ENCODE data around the gene LGMN. TPM values are rescaled to one million over a fixed set of nuclear protein-coding genes. Genes with fewer than 3 reads are reported as not detected.
"Not testable (repeated sequence)": the region's sequence is repeated elsewhere in the genome, so short reads cannot be mapped to it uniquely, and the experiment has no call there.

LGMN gene
- total RNA-seq, 2 experiments from 2014 or later: 2.1 to 3.7 TPM

GRCh38 chr14:92724516-92725340, 23.7 kb downstream of the LGMN start:
- Mint-ChIP-seq H3K36me3 (no peaks in the 10 kb centered on the region), H3K9me3 (peaks cover 3% of the 10 kb centered on the region), H3K27ac (no peak overlapping the region), H3K4me3 (no peak overlapping the region), H3K4me1 (peaks cover 12% of the 10 kb centered on the region), H3K27me3 (peaks cover 4% of the 10 kb centered on the region)
- DNase-seq: no peak

GRCh38 chr14:92719890-92720323, 28.5 kb downstream of the LGMN start:
- DNase-seq: no peak
- no peaks in the 10 kb centered on the region for H3K36me3 Mint-ChIP-seq
- H3K27ac Mint-ChIP-seq: no peak overlapping the region
- no peaks in the 10 kb centered on the region for H3K27me3 Mint-ChIP-seq
- no peaks in the 10 kb centered on the region for H3K4me1 Mint-ChIP-seq
- no peaks in the 10 kb centered on the region for H3K9me3 Mint-ChIP-seq
- no peak overlapping the region for H3K4me3 Mint-ChIP-seq

GRCh38 chr14:92719421-92719820, 29.0 kb downstream of the LGMN start:
- no peaks in the 10 kb centered on the region for H3K36me3 Mint-ChIP-seq

GRCh38 chr14:92718664-92719063, 29.8 kb downstream of the LGMN start:
- Mint-ChIP-seq H3K4me1 (no peaks in the 10 kb centered on the region), H3K4me3 (no peak overlapping the region), H3K27me3 (no peaks in the 10 kb centered on the region), H3K27ac (no peak overlapping the region), H3K9me3 (no peaks in the 10 kb centered on the region), H3K36me3 (no peaks in the 10 kb centered on the region)
- no peak for DNase-seq

More at GRCh38 chr14:92719421-92719820, 29.0 kb downstream of the LGMN start:
- H3K4me1 Mint-ChIP-seq: no peaks in the 10 kb centered on the region
- no peaks in the 10 kb centered on the region for H3K27me3 Mint-ChIP-seq
- no peaks in the 10 kb centered on the region for H3K9me3 Mint-ChIP-seq
- no peak overlapping the region for H3K27ac Mint-ChIP-seq
- H3K4me3 Mint-ChIP-seq: no peak overlapping the region
- no peak for DNase-seq

- no peak for DNase-seq
- Mint-ChIP-seq H3K27ac (no peak overlapping the region), H3K4me1 (no peaks in the 10 kb centered on the region), H3K9me3 (no peaks in the 10 kb centered on the region), H3K27me3 (no peaks in the 10 kb centered on the region), H3K4me3 (no peak overlapping the region), H3K36me3 (no peaks in the 10 kb centered on the region)
Measured at GRCh38 chr14:92717571-92718042, 30.8 kb downstream of the LGMN start.

GRCh38 chr14:92716131-92716530, 32.3 kb downstream of the LGMN start:
- no peaks in the 10 kb centered on the region for H3K36me3 Mint-ChIP-seq
- no peaks in the 10 kb centered on the region for H3K4me1 Mint-ChIP-seq
- no peak for DNase-seq
- no peaks in the 10 kb centered on the region for H3K9me3 Mint-ChIP-seq
- H3K27ac Mint-ChIP-seq: no peak overlapping the region
- no peak overlapping the region for H3K4me3 Mint-ChIP-seq
- H3K27me3 Mint-ChIP-seq: no peaks in the 10 kb centered on the region

- H3K27me3 Mint-ChIP-seq, H3K9me3 Mint-ChIP-seq: not testable (repeated sequence)
Measured at GRCh38 chr14:92714739-92715307, 33.6 kb downstream of the LGMN start.

GRCh38 chr14:92712654-92713051, 35.8 kb downstream of the LGMN start:
- Mint-ChIP-seq H3K36me3 (no peaks in the 10 kb centered on the region), H3K27me3 (no peaks in the 10 kb centered on the region), H3K9me3 (no peaks in the 10 kb centered on the region), H3K27ac (no peak overlapping the region), H3K4me1 (no peaks in the 10 kb centered on the region), H3K4me3 (no peak overlapping the region)
- no peak for DNase-seq

More at GRCh38 chr14:92714739-92715307, 33.6 kb downstream of the LGMN start:
- H3K4me3 Mint-ChIP-seq, H3K4me1 Mint-ChIP-seq, H3K27ac Mint-ChIP-seq, H3K36me3 Mint-ChIP-seq: not testable (repeated sequence)
- DNase-seq: peak; percentile 80

GRCh38 chr14:92711976-92712653, 36.3 kb downstream of the LGMN start:
- Mint-ChIP-seq H3K27me3 (no peaks in the 10 kb centered on the region), H3K9me3 (no peaks in the 10 kb centered on the region), H3K4me1 (no peaks in the 10 kb centered on the region), H3K36me3 (no peaks in the 10 kb centered on the region), H3K4me3 (no peak overlapping the region), H3K27ac (no peak overlapping the region)
- DNase-seq: no peak

GRCh38 chr14:92710001-92710341, 38.5 kb downstream of the LGMN start:
- Mint-ChIP-seq H3K36me3 (no peaks in the 10 kb centered on the region), H3K9me3 (no peaks in the 10 kb centered on the region), H3K4me3 (no peak overlapping the region), H3K4me1 (no peaks in the 10 kb centered on the region), H3K27me3 (no peaks in the 10 kb centered on the region), H3K27ac (no peak overlapping the region)
- no peak for DNase-seq

- no peaks in the 10 kb centered on the region for H3K27me3 Mint-ChIP-seq
- H3K36me3 Mint-ChIP-seq: peaks cover 2% of the 10 kb centered on the region
- no peak for DNase-seq
- no peak overlapping the region for H3K4me3 Mint-ChIP-seq
- no peaks in the 10 kb centered on the region for H3K4me1 Mint-ChIP-seq
- no peaks in the 10 kb centered on the region for H3K9me3 Mint-ChIP-seq
- H3K27ac Mint-ChIP-seq: no peak overlapping the region
Measured at GRCh38 chr14:92709340-92710000, 39.0 kb downstream of the LGMN start.

- Mint-ChIP-seq H3K4me3 (no peak overlapping the region), H3K27ac (no peak overlapping the region), H3K36me3 (peaks cover 4% of the 10 kb centered on the region), H3K4me1 (no peaks in the 10 kb centered on the region), H3K9me3 (no peaks in the 10 kb centered on the region), H3K27me3 (no peaks in the 10 kb centered on the region)
- DNase-seq: no peak
Measured at GRCh38 chr14:92706386-92706785, 42.0 kb downstream of the LGMN start.

GRCh38 chr14:92704821-92705220, 43.6 kb downstream of the LGMN start:
- no peak for DNase-seq
- Mint-ChIP-seq H3K9me3 (no peaks in the 10 kb centered on the region), H3K36me3 (peaks cover 4% of the 10 kb centered on the region), H3K27ac (no peak overlapping the region), H3K27me3 (no peaks in the 10 kb centered on the region), H3K4me1 (no peaks in the 10 kb centered on the region), H3K4me3 (no peak overlapping the region)

- no peak for DNase-seq
- no peaks in the 10 kb centered on the region for H3K9me3 Mint-ChIP-seq
- peaks cover 4% of the 10 kb centered on the region for H3K36me3 Mint-ChIP-seq
- no peaks in the 10 kb centered on the region for H3K27me3 Mint-ChIP-seq
- no peak overlapping the region for H3K27ac Mint-ChIP-seq
- no peaks in the 10 kb centered on the region for H3K4me1 Mint-ChIP-seq
- H3K4me3 Mint-ChIP-seq: no peak overlapping the region
Measured at GRCh38 chr14:92704036-92704804, 44.2 kb downstream of the LGMN start.
